ENCODE data around the gene TTC9.

TTC9 gene

DNA sequence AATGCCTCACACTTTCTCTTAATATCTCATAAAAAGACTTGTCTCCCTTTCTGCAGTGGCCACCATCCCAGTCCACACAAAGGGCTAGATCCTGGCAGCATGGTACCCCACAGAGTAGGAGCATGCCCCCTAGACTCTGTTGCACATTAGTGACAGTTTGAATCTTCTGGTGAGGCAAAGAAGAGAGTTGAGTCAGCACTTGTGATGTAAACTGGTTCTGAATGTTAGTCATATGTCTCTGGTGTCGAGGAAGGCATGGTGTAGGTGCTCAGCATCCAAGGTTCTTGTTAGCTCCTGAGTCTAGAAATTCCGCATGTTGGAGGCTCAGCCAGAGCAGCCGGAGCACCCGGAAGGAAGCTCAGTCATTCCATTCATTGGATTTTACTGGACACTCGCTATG, 9.8 kb downstream of the TTC9 start:
- ATAC-seq (ENCODE audit: insufficient read depth, low read depth) = no peak
- TF ChIP-seq CTCF (IDR thresholded peaks at IDR 0.05; ENCODE audit: borderline replicate concordance, extremely low read depth, low read length, poor library complexity, severe bottlenecking) = no peak
- TF ChIP-seq EZH2 (IDR thresholded peaks at IDR 0.05; ENCODE audit: borderline replicate concordance, low read depth, low read length, severe bottlenecking) = no peak
- Histone ChIP-seq H3K4me1 (ENCODE audit: insufficient read depth, low read length) (peaks cover 20% of the 10 kb centered on the region), H3K9ac (ENCODE audit: low read depth, low read length) (no peak overlapping the region), H3K79me2 (ENCODE audit: insufficient read depth, low read length) (no peaks in the 10 kb centered on the region), H3K36me3 (ENCODE audit: insufficient read depth, low read length) (no peaks in the 10 kb centered on the region), H3K9me3 (ENCODE audit: insufficient read depth, low read length, severe bottlenecking) (no peaks in the 10 kb centered on the region), H3K27me3 (ENCODE audit: insufficient read depth, low read length, poor library complexity) (peaks cover 7% of the 10 kb centered on the region), H3K27ac (ENCODE audit: low read length) (no peak overlapping the region), H3K4me3 (ENCODE audit: low read depth in 1 of 2, low read length in 2 of 2) (no peak overlapping the region), H3K4me2 (ENCODE audit: insufficient read depth, low read length) (no peak overlapping the region), H2AFZ (ENCODE audit: low read depth, low read length) (no peak overlapping the region), H4K20me1 (ENCODE audit: insufficient read depth, low read length) (no peaks in the 10 kb centered on the region)
- no peak for DNase-seq

- no peak overlapping the region for H3K4me3 ChIP-seq (ENCODE audit: low read depth in 1 of 2, low read length in 2 of 2)
- no peak overlapping the region for H3K9ac ChIP-seq (ENCODE audit: low read depth, low read length)
- ATAC-seq (ENCODE audit: insufficient read depth, low read depth) (no peak), DNase-seq (no peak)
- no peaks in the 10 kb centered on the region for H3K9me3 ChIP-seq (ENCODE audit: insufficient read depth, low read length, severe bottlenecking)
- TF ChIP-seq EZH2 (IDR thresholded peaks at IDR 0.05; ENCODE audit: borderline replicate concordance, low read depth, low read length, severe bottlenecking) (no peak), CTCF (IDR thresholded peaks at IDR 0.05; ENCODE audit: borderline replicate concordance, extremely low read depth, low read length, poor library complexity, severe bottlenecking) (no peak)
- H3K4me1 ChIP-seq (ENCODE audit: insufficient read depth, low read length) = peaks cover 20% of the 10 kb centered on the region
- H2AFZ ChIP-seq (ENCODE audit: low read depth, low read length) = no peak overlapping the region
- no peaks in the 10 kb centered on the region for H3K79me2 ChIP-seq (ENCODE audit: insufficient read depth, low read length)
- peaks cover 2% of the 10 kb centered on the region for H3K27me3 ChIP-seq (ENCODE audit: insufficient read depth, low read length, poor library complexity)
- no peaks in the 10 kb centered on the region for H3K36me3 ChIP-seq (ENCODE audit: insufficient read depth, low read length)
- H3K27ac ChIP-seq (ENCODE audit: low read length) = no peak overlapping the region
- H3K4me2 ChIP-seq (ENCODE audit: insufficient read depth, low read length) = no peak overlapping the region
- H4K20me1 ChIP-seq (ENCODE audit: insufficient read depth, low read length) = no peaks in the 10 kb centered on the region
Measured at GRCh38 chr14:70652871-70653270, 11.2 kb downstream of the TTC9 start.

GRCh38 chr14:70653662-70654061, 11.9 kb downstream of the TTC9 start:
- H3K4me1 ChIP-seq (ENCODE audit: insufficient read depth, low read length) = peaks cover 22% of the 10 kb centered on the region
- H3K9ac ChIP-seq (ENCODE audit: low read depth, low read length) = no peak overlapping the region
- H2AFZ ChIP-seq (ENCODE audit: low read depth, low read length) = no peak overlapping the region
- no peaks in the 10 kb centered on the region for H3K79me2 ChIP-seq (ENCODE audit: insufficient read depth, low read length)
- no peaks in the 10 kb centered on the region for H3K27me3 ChIP-seq (ENCODE audit: insufficient read depth, low read length, poor library complexity)
- H3K9me3 ChIP-seq (ENCODE audit: insufficient read depth, low read length, severe bottlenecking) = no peaks in the 10 kb centered on the region
- no peak for TF ChIP-seq CTCF (IDR thresholded peaks at IDR 0.05; ENCODE audit: borderline replicate concordance, extremely low read depth, low read length, poor library complexity, severe bottlenecking)
- no peak for TF ChIP-seq EZH2 (IDR thresholded peaks at IDR 0.05; ENCODE audit: borderline replicate concordance, low read depth, low read length, severe bottlenecking)
- no peak for DNase-seq
- H3K4me3 ChIP-seq (ENCODE audit: low read depth in 1 of 2, low read length in 2 of 2) = no peak overlapping the region
- no peak overlapping the region for H3K27ac ChIP-seq (ENCODE audit: low read length)
- no peak for ATAC-seq (ENCODE audit: insufficient read depth, low read depth)
- no peak overlapping the region for H3K4me2 ChIP-seq (ENCODE audit: insufficient read depth, low read length)
- H3K36me3 ChIP-seq (ENCODE audit: insufficient read depth, low read length) = no peaks in the 10 kb centered on the region
- H4K20me1 ChIP-seq (ENCODE audit: insufficient read depth, low read length) = no peaks in the 10 kb centered on the region

DNA sequence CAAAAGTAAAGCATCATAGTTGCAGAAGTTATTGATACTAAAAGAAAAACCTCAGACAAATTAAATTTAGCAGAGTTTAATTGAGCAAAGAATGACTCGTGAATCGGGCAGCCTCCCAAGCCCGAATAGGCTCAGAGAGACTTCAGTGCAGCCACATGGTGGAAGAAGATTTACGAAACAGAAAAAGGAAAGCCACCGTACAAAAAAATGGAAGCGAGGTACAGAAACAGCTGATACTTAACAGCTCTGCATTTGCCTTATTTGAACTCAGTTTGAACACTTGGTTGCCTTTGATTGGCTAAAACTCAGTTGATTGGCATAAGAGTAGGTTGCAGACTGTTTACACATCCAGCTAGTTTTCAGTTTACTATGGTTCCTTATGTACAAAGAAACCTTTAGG, 12.9 kb downstream of the TTC9 start:
- no peaks in the 10 kb centered on the region for H3K79me2 ChIP-seq (ENCODE audit: insufficient read depth, low read length)
- H3K27ac ChIP-seq (ENCODE audit: low read length) = no peak overlapping the region
- TF ChIP-seq CTCF (IDR thresholded peaks at IDR 0.05; ENCODE audit: borderline replicate concordance, extremely low read depth, low read length, poor library complexity, severe bottlenecking) (no peak), EZH2 (IDR thresholded peaks at IDR 0.05; ENCODE audit: borderline replicate concordance, low read depth, low read length, severe bottlenecking) (no peak)
- H3K4me2 ChIP-seq (ENCODE audit: insufficient read depth, low read length) = no peak overlapping the region
- ATAC-seq (ENCODE audit: insufficient read depth, low read depth) (no peak), DNase-seq (no peak)
- no peaks in the 10 kb centered on the region for H3K36me3 ChIP-seq (ENCODE audit: insufficient read depth, low read length)
- H3K9me3 ChIP-seq (ENCODE audit: insufficient read depth, low read length, severe bottlenecking) = no peaks in the 10 kb centered on the region
- H3K27me3 ChIP-seq (ENCODE audit: insufficient read depth, low read length, poor library complexity) = no peaks in the 10 kb centered on the region
- no peak overlapping the region for H3K9ac ChIP-seq (ENCODE audit: low read depth, low read length)
- H3K4me3 ChIP-seq (ENCODE audit: low read depth in 1 of 2, low read length in 2 of 2) = no peak overlapping the region
- H4K20me1 ChIP-seq (ENCODE audit: insufficient read depth, low read length) = no peaks in the 10 kb centered on the region
- peak overlapping the region; percentile 84; the same call in 1 of the 2 replicates for H2AFZ ChIP-seq (ENCODE audit: low read depth, low read length)
- peaks cover 27% of the 10 kb centered on the region for H3K4me1 ChIP-seq (ENCODE audit: insufficient read depth, low read length)
